Fibroblast of lung (primary cell): Measurements from ENCODE around the gene FIZ1.

Source experiments
- CTCF ChIP-seq, 2 donors: IDR thresholded peaks in 1 of 2; conservative IDR thresholded peaks in 1 of 2; 1 replicate in 1 of 2; 2 replicates in 1 of 2; pipeline ENCODE4 v1.5.1; 2011 to 2012; ENCODE audit warnings: low read length in 2 of 2, control low read depth in 1 of 2, inconsistent platforms in 1 of 2, low read depth in 1 of 2, mild to moderate bottlenecking in 1 of 2
- EZH2 ChIP-seq: IDR thresholded peaks from 2 replicates; pipeline ENCODE4 v1.5.1; 2012; ENCODE audit warnings: low read length, control low read depth, mild to moderate bottlenecking; ENCODE audit errors: missing control alignments

GRCh38 chr19:55597501-55597921, 1.8 kb downstream of the FIZ1 start:
- no peak for TF ChIP-seq CTCF (conservative IDR thresholded peaks at IDR 0.05 in 1 of 2, IDR thresholded peaks at IDR 0.05 in 1 of 2; ENCODE audit: low read depth in 1 of 2, low read length in 2 of 2)
- TF ChIP-seq EZH2, result no peak
